Type B pancreatic cell (in vitro differentiated cells): Measurements from ENCODE around the gene RNU4-1. TPM values are rescaled to one million over a fixed set of nuclear protein-coding genes. Genes with fewer than 3 reads are reported as not detected.
A peak's percentile ranks its signal among the peaks of the same experiment; 100 is the strongest.

Experiments
- DNase-seq: peaks from one replicate; pipeline ENCODE4 v3.0.0; 2021; ENCODE audit warnings: mixed read lengths; ENCODE audit not compliant: unreplicated experiment; ENCODE audit errors: extremely low spot score
- H3K27ac Mint-ChIP-seq: 2 replicates; pipeline ENCODE4 v1.8.0; 2021; ENCODE audit warnings: mild to moderate bottlenecking, mixed read lengths
- H3K27me3 Mint-ChIP-seq: 2 replicates; pipeline ENCODE4 v1.8.0; 2021; ENCODE audit warnings: mixed read lengths
- H3K36me3 Mint-ChIP-seq: 2 replicates; pipeline ENCODE4 v1.8.0; 2021; ENCODE audit warnings: mixed read lengths
- H3K4me1 Mint-ChIP-seq: one replicate; pipeline ENCODE4 v1.8.0; 2021; ENCODE audit warnings: mixed read lengths; ENCODE audit not compliant: unreplicated experiment
- H3K4me3 Mint-ChIP-seq: 2 replicates; pipeline ENCODE4 v1.8.0; 2021; ENCODE audit warnings: mild to moderate bottlenecking, mixed read lengths
- H3K9me3 Mint-ChIP-seq: 2 replicates; pipeline ENCODE4 v1.8.0; 2021; ENCODE audit warnings: mixed read lengths
- total RNA-seq: library from RNA; stranded (reverse); gene quantifications from 2 replicates; pipeline ENCODE4 v1.2.1, GENCODE V29; 2021; ENCODE audit warnings: low replicate concordance
- TF ChIP-seq, protein P1 (sequence below): fragments of 200-600 bp; sonication (generic); conservative IDR thresholded peaks from 2 replicates; pipeline ENCODE4 v1.5.0; 2021; ENCODE audit warnings: antibody characterized with exemption, mild to moderate bottlenecking

The RNU4-1 gene
- total RNA-seq, 1 donor from 2014 or later, result 4,376 TPM

DNA sequence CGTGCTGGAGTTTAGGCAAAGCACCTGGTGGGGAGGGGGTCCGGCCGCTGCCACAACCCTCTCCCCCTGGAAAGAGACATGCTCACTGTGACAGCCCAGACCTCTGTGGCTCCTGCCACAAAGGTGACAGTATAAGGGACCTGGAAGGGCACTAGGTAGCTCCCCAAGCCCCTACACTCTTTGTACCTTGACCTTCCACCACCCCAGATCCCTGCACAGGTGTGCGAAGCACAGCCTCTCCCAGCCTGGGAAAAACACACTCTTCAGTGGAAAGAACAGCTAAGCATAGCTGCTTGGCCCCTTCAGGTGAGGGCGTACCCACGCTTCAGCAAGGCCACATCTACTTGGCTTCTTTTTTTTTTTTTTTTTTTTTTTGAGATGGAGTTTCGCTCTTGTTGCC, 39.5 kb upstream of the RNU4-1 start:
- H3K4me1 Mint-ChIP-seq, result no peaks in the 10 kb centered on the region
- TF ChIP-seq, protein P1, sequence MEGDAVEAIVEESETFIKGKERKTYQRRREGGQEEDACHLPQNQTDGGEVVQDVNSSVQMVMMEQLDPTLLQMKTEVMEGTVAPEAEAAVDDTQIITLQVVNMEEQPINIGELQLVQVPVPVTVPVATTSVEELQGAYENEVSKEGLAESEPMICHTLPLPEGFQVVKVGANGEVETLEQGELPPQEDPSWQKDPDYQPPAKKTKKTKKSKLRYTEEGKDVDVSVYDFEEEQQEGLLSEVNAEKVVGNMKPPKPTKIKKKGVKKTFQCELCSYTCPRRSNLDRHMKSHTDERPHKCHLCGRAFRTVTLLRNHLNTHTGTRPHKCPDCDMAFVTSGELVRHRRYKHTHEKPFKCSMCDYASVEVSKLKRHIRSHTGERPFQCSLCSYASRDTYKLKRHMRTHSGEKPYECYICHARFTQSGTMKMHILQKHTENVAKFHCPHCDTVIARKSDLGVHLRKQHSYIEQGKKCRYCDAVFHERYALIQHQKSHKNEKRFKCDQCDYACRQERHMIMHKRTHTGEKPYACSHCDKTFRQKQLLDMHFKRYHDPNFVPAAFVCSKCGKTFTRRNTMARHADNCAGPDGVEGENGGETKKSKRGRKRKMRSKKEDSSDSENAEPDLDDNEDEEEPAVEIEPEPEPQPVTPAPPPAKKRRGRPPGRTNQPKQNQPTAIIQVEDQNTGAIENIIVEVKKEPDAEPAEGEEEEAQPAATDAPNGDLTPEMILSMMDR, result no peak
- H3K9me3 Mint-ChIP-seq, result peaks cover 8% of the 10 kb centered on the region
- H3K36me3 Mint-ChIP-seq, result no peaks in the 10 kb centered on the region
- DNase-seq, result no peak
- no peak overlapping the region for H3K27ac Mint-ChIP-seq
- no peak overlapping the region for H3K4me3 Mint-ChIP-seq
- H3K27me3 Mint-ChIP-seq, result peaks cover 4% of the 10 kb centered on the region

DNA sequence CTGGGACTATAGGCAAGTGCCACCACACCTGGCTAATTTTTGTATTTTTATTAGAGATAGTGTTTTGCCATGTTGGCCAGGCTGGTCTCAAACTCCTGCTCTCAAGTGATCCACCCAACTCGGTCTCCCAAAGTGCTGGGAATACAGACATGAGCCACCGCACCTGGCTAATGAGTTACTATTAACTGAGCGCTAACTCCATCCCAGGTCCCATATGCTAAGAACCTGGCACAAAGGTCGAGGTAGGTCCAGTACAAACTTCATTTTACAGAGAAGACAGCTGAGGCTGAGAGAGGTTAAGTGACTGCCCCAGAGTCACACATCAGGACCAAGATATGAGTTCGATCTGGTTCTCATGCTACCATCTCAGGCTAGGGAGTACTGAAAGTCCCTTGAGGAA, 39.0 kb upstream of the RNU4-1 start:
- H3K27me3 Mint-ChIP-seq, result peaks cover 4% of the 10 kb centered on the region
- TF ChIP-seq, protein P1, result no peak
- H3K4me3 Mint-ChIP-seq, result no peak overlapping the region
- no peak overlapping the region for H3K27ac Mint-ChIP-seq
- no peaks in the 10 kb centered on the region for H3K36me3 Mint-ChIP-seq
- H3K9me3 Mint-ChIP-seq, result peaks cover 5% of the 10 kb centered on the region
- H3K4me1 Mint-ChIP-seq, result no peaks in the 10 kb centered on the region
- DNase-seq, result no peak

DNA sequence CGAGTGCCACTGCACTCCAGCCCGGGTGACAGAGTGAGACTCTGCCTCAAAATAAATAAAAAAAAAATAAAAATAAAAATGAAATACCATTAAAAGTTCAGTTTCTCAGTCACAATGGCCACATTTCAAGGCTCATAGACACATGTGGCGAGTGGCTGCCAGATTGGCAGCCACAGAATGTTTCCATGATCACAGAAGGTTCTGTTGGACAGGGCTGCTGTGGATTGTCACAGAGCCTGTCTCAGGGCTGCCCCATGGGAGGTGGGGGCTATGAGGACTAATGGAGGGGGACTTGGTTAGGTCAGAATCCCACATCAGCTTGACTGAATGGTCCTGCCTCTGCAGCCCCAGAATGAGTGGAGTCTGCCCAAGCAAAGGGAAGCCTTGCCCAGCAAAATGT, 38.4 kb upstream of the RNU4-1 start:
- no peak for DNase-seq
- Mint-ChIP-seq H3K27ac (no peak overlapping the region), H3K4me1 (no peaks in the 10 kb centered on the region), H3K27me3 (peaks cover 4% of the 10 kb centered on the region), H3K4me3 (no peak overlapping the region), H3K9me3 (peaks cover 5% of the 10 kb centered on the region), H3K36me3 (no peaks in the 10 kb centered on the region)
- TF ChIP-seq, protein P1, result no peak

DNA sequence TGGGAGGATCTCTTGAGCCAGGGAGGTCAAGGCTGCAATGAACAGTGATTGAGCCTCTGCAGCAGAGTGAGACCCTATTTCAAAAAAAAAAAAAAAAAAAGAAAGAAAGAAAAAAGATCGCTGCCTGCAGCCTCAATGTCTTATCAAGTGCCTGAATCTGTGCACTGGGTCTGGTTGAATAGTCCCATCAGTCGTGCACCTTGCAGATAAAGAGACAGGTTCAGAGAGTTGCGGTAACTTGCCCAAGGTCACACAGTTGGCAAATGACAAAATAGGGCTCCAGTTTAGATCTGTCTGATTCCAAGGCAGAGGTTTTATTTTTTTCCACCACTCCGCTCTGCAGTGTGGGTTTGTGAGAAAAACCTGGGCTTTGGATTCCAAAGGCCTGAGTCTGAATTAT, 35.2 kb upstream of the RNU4-1 start:
- no peaks in the 10 kb centered on the region for H3K36me3 Mint-ChIP-seq
- TF ChIP-seq, protein P1, result no peak
- no peak overlapping the region for H3K4me3 Mint-ChIP-seq
- H3K27me3 Mint-ChIP-seq, result peaks cover 11% of the 10 kb centered on the region
- no peak for DNase-seq
- H3K27ac Mint-ChIP-seq, result no peak overlapping the region
- peaks cover 7% of the 10 kb centered on the region for H3K4me1 Mint-ChIP-seq
- no peaks in the 10 kb centered on the region for H3K9me3 Mint-ChIP-seq

DNA sequence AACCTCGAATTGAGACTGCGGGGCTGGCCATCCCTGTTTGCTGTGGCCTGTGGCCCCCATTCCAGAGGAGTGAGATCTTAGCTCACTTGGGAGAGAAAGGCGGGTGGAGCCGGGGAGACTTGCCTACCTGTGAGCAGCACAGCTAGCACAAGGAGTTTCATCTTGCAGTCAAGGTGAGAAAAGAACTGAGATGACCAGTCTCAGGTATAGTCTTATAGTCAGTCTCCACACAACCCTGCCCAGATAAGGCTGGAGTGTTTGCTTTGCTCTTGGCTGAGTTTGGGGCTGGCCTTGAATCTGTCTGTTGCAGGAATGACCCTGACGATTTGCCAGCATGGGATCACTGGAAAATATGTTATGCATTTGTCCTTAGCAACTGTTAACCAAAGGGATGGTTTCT, 34.6 kb upstream of the RNU4-1 start, which contains the start of gene PLA2G1B:
TSS of gene PLA2G1B (minus strand) at position 187 of the 400 bp plus-strand sequence. CDS start at position 161, 26 bp downstream.
- Mint-ChIP-seq H3K9me3 (no peaks in the 10 kb centered on the region), H3K36me3 (no peaks in the 10 kb centered on the region), H3K27ac (no peak within 1 kb of the TSS), H3K27me3 (peaks cover 11% of the 10 kb centered on the region), H3K4me3 (peak within 1 kb of the TSS; percentile 25), H3K4me1 (peaks cover 7% of the 10 kb centered on the region)
- TF ChIP-seq, protein P1, result no peak
- DNase-seq, result no peak
